Mammary epithelial cell (primary cell): Measurements from ENCODE around the gene TRPM2.

Source experiments
- EZH2 ChIP-seq: IDR thresholded peaks from 2 replicates; pipeline ENCODE4 v1.6.1; 2012; ENCODE audit warnings: low read length, inconsistent platforms, borderline replicate concordance
- TF ChIP-seq, protein P1 (sequence below), 2 donors: IDR thresholded peaks in 1 of 2; conservative IDR thresholded peaks in 1 of 2; 2 replicates each; pipeline ENCODE4 v1.5.1; 2011 to 2012; ENCODE audit warnings: inconsistent platforms in 2 of 2, low read length in 2 of 2, mild to moderate bottlenecking in 2 of 2, control low read depth in 1 of 2, low read depth in 1 of 2; ENCODE audit not compliant: insufficient read depth in 1 of 2; ENCODE audit errors: extremely low read depth in 1 of 2

GRCh38 chr21:44425895-44426662 lies 72.7 kb downstream of the TRPM2 start:
- TF ChIP-seq, protein P1, sequence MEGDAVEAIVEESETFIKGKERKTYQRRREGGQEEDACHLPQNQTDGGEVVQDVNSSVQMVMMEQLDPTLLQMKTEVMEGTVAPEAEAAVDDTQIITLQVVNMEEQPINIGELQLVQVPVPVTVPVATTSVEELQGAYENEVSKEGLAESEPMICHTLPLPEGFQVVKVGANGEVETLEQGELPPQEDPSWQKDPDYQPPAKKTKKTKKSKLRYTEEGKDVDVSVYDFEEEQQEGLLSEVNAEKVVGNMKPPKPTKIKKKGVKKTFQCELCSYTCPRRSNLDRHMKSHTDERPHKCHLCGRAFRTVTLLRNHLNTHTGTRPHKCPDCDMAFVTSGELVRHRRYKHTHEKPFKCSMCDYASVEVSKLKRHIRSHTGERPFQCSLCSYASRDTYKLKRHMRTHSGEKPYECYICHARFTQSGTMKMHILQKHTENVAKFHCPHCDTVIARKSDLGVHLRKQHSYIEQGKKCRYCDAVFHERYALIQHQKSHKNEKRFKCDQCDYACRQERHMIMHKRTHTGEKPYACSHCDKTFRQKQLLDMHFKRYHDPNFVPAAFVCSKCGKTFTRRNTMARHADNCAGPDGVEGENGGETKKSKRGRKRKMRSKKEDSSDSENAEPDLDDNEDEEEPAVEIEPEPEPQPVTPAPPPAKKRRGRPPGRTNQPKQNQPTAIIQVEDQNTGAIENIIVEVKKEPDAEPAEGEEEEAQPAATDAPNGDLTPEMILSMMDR (conservative IDR thresholded peaks at IDR 0.05 in 1 of 2, IDR thresholded peaks at IDR 0.05 in 1 of 2; ENCODE audit: extremely low read depth in 1 of 2, insufficient read depth in 1 of 2, low read depth in 1 of 2, low read length in 2 of 2): no peak
- no peak for TF ChIP-seq EZH2
